Measurements from ENCODE around the gene ELFN1. TPM values are rescaled to one million over a fixed set of nuclear protein-coding genes. Genes with fewer than 3 reads are reported as not detected.

ELFN1 gene
- total and polyA plus RNA-seq, 4 donors = 0.43 to 3.5 (median 3.4) TPM

DNA sequence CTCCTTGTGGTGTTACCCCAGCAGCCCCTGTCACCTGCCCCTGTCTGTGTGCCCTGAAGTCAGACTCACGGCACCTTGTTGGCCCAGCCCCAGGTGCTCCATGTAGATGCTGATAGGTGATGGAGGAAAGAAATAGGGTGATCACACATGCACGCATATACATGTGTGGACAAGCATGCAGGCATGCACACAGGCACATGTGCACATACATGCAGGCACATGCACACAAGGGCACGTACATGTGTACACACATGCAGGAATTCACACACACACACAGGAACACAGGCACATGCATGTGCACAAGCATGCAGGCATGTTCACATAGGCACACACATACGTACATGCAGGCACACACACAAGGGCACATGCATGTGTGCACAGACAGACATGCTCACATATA, 16.6 kb upstream of the ELFN1 start:
- no peak for TF ChIP-seq JUND (IDR thresholded peaks at IDR 0.05)
- TF ChIP-seq, protein P1, sequence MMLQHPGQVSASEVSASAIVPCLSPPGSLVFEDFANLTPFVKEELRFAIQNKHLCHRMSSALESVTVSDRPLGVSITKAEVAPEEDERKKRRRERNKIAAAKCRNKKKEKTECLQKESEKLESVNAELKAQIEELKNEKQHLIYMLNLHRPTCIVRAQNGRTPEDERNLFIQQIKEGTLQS (IDR thresholded peaks at IDR 0.05) = no peak
- TF ChIP-seq RAD21 (IDR thresholded peaks at IDR 0.05) = no peak
- TF ChIP-seq, protein P2, sequence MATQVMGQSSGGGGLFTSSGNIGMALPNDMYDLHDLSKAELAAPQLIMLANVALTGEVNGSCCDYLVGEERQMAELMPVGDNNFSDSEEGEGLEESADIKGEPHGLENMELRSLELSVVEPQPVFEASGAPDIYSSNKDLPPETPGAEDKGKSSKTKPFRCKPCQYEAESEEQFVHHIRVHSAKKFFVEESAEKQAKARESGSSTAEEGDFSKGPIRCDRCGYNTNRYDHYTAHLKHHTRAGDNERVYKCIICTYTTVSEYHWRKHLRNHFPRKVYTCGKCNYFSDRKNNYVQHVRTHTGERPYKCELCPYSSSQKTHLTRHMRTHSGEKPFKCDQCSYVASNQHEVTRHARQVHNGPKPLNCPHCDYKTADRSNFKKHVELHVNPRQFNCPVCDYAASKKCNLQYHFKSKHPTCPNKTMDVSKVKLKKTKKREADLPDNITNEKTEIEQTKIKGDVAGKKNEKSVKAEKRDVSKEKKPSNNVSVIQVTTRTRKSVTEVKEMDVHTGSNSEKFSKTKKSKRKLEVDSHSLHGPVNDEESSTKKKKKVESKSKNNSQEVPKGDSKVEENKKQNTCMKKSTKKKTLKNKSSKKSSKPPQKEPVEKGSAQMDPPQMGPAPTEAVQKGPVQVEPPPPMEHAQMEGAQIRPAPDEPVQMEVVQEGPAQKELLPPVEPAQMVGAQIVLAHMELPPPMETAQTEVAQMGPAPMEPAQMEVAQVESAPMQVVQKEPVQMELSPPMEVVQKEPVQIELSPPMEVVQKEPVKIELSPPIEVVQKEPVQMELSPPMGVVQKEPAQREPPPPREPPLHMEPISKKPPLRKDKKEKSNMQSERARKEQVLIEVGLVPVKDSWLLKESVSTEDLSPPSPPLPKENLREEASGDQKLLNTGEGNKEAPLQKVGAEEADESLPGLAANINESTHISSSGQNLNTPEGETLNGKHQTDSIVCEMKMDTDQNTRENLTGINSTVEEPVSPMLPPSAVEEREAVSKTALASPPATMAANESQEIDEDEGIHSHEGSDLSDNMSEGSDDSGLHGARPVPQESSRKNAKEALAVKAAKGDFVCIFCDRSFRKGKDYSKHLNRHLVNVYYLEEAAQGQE (IDR thresholded peaks at IDR 0.05) = no peak
- no peak for TF ChIP-seq GABPA (IDR thresholded peaks at IDR 0.05 in 1 of 2, conservative IDR thresholded peaks at IDR 0.05 in 1 of 2)
- no peak for TF ChIP-seq FOXA2 (IDR thresholded peaks at IDR 0.05)
- TF ChIP-seq EGR1 (IDR thresholded peaks at IDR 0.05; ENCODE audit: low read depth in 2 of 2) = no peak
- no peak for TF ChIP-seq FOXA1 (IDR thresholded peaks at IDR 0.05)
- no peak for TF ChIP-seq RXRA (IDR thresholded peaks at IDR 0.05)
- no peak for TF ChIP-seq SP1 (IDR thresholded peaks at IDR 0.05)
- no peak for TF ChIP-seq YY1 (IDR thresholded peaks at IDR 0.05)
- TF ChIP-seq, protein P3, sequence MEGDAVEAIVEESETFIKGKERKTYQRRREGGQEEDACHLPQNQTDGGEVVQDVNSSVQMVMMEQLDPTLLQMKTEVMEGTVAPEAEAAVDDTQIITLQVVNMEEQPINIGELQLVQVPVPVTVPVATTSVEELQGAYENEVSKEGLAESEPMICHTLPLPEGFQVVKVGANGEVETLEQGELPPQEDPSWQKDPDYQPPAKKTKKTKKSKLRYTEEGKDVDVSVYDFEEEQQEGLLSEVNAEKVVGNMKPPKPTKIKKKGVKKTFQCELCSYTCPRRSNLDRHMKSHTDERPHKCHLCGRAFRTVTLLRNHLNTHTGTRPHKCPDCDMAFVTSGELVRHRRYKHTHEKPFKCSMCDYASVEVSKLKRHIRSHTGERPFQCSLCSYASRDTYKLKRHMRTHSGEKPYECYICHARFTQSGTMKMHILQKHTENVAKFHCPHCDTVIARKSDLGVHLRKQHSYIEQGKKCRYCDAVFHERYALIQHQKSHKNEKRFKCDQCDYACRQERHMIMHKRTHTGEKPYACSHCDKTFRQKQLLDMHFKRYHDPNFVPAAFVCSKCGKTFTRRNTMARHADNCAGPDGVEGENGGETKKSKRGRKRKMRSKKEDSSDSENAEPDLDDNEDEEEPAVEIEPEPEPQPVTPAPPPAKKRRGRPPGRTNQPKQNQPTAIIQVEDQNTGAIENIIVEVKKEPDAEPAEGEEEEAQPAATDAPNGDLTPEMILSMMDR (IDR thresholded peaks at IDR 0.05; ENCODE audit: low read depth, low read length, missing input control) = no peak
- TF ChIP-seq, protein P4, sequence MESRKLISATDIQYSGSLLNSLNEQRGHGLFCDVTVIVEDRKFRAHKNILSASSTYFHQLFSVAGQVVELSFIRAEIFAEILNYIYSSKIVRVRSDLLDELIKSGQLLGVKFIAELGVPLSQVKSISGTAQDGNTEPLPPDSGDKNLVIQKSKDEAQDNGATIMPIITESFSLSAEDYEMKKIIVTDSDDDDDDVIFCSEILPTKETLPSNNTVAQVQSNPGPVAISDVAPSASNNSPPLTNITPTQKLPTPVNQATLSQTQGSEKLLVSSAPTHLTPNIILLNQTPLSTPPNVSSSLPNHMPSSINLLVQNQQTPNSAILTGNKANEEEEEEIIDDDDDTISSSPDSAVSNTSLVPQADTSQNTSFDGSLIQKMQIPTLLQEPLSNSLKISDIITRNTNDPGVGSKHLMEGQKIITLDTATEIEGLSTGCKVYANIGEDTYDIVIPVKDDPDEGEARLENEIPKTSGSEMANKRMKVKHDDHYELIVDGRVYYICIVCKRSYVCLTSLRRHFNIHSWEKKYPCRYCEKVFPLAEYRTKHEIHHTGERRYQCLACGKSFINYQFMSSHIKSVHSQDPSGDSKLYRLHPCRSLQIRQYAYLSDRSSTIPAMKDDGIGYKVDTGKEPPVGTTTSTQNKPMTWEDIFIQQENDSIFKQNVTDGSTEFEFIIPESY (IDR thresholded peaks at IDR 0.05) = no peak
- TF ChIP-seq TAF1 (conservative IDR thresholded peaks at IDR 0.05) = no peak
- TF ChIP-seq HNF4A (conservative IDR thresholded peaks at IDR 0.05) = no peak
- no peak for TF ChIP-seq HNF4G (IDR thresholded peaks at IDR 0.05)
- 95% methylated on average over 4 of the region's 4 CpGs for WGBS
- no peaks in the 10 kb centered on the region for H3K4me1 ChIP-seq (ENCODE audit: control insufficient read depth in 4 of 4, insufficient read depth in 4 of 4, low read length in 3 of 4)
- no peaks in the 10 kb centered on the region for H3K9me3 ChIP-seq (ENCODE audit: control insufficient read depth in 4 of 4, low read length in 3 of 4)
- no peak overlapping the region for H3K9ac ChIP-seq (ENCODE audit: low read depth in 1 of 2, low read length in 2 of 2)
- H3K27ac ChIP-seq (ENCODE audit: low read depth in 1 of 2, low read length in 2 of 2) = no peak overlapping the region
- H3K27me3 ChIP-seq (ENCODE audit: control insufficient read depth in 4 of 4, insufficient read depth in 4 of 4, low read length in 3 of 4) = peaks cover 0 to 2% (median 0%) of the 10 kb centered on the region in 4 donors
- H3K36me3 ChIP-seq (ENCODE audit: control insufficient read depth in 4 of 4, insufficient read depth in 3 of 4, low read depth in 1 of 4, low read length in 3 of 4) = no peaks in the 10 kb centered on the region
- no peak for DNase-seq (ENCODE audit: low spot score)
- H3K4me3 ChIP-seq (ENCODE audit: low read depth in 1 of 3, low read length in 3 of 3) = no peak overlapping the region

DNA sequence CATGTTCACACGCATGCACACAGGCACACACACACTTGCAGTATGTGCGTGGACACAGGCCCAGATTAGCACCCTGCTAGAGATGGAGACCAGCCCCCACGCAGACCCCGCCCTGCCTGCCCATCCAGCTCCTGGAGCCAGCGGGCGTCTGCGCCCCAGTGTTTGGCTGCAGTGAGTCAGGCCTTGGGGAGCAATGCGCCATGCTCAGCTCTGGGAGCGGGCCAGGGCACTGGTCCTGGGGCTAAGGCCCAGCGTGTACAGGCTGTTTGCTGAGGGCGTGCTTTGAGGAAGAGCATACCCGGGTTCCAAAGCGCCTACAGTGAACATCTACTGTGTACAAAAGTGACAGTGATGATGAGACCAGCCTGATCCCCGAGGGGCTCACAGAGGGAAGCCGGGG, 16.0 kb upstream of the ELFN1 start:
- H3K9me3 ChIP-seq (ENCODE audit: control insufficient read depth in 4 of 4, low read length in 3 of 4) = no peaks in the 10 kb centered on the region
- H3K4me1 ChIP-seq (ENCODE audit: control insufficient read depth in 4 of 4, insufficient read depth in 4 of 4, low read length in 3 of 4) = no peaks in the 10 kb centered on the region
- no peak for TF ChIP-seq HNF4A (conservative IDR thresholded peaks at IDR 0.05)
- H3K36me3 ChIP-seq (ENCODE audit: control insufficient read depth in 4 of 4, insufficient read depth in 3 of 4, low read depth in 1 of 4, low read length in 3 of 4) = no peaks in the 10 kb centered on the region
- no peak overlapping the region for H3K4me3 ChIP-seq (ENCODE audit: low read depth in 1 of 3, low read length in 3 of 3)
- no peak overlapping the region for H3K27ac ChIP-seq (ENCODE audit: low read depth in 1 of 2, low read length in 2 of 2)
- H3K27me3 ChIP-seq (ENCODE audit: control insufficient read depth in 4 of 4, insufficient read depth in 4 of 4, low read length in 3 of 4) = peaks cover 0 to 2% (median 0%) of the 10 kb centered on the region in 4 donors
- DNase-seq (ENCODE audit: low spot score) = no peak
- H3K9ac ChIP-seq (ENCODE audit: low read depth in 1 of 2, low read length in 2 of 2) = no peak overlapping the region
- WGBS = 88% methylated on average over 15 of the region's 15 CpGs
